Keratinocyte (primary cell): ENCODE results near the gene SLC9A3.

ENCODE experiments used
- EZH2 ChIP-seq: IDR thresholded peaks from one replicate; pipeline ENCODE4 v1.6.1; 2012; ENCODE audit warnings: inconsistent platforms, mild to moderate bottlenecking, low read length, moderate library complexity
- TF ChIP-seq, protein P1 (sequence below), 3 experiments: IDR thresholded peaks in 1 of 3; conservative IDR thresholded peaks in 1 of 3; optimal IDR thresholded peaks in 1 of 3; 2 replicates in 2 of 3; 3 replicates in 1 of 3; pipeline versions ENCODE3 to v1.5.1; 2011; ENCODE audit warnings: low read length in 3 of 3, mild to moderate bottlenecking in 3 of 3, moderate library complexity in 2 of 3, control low read depth in 1 of 3, inconsistent platforms in 1 of 3; ENCODE audit not compliant: insufficient read depth in 2 of 3; ENCODE audit errors: extremely low read depth in 1 of 3

DNA sequence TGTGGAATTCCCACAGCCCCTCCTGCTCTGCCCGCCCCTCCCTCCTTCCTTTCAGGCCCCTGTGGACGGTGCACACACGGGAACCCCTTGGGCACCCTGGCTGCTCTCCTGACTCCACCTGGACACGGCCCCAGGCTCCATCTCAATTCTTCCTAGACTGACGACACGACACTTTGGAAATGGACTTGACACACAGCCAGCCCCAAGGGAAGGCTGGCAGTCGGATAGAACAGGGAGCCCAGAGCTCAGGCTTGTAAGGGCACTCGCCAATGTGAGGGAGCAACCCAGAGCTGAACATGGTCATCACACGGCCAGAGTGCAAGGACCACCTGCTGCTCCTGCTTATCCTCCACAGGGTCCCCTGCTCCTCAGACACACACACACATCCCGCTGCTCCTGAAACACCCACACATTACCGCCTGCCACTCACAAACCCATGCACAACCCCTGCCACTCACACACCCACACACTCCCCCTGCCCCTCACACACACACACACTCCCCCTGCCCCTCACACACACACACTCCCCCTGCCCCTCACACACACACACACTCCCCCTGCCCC lies 8.9 kb downstream of the SLC9A3 start:
- TF ChIP-seq, protein P1, sequence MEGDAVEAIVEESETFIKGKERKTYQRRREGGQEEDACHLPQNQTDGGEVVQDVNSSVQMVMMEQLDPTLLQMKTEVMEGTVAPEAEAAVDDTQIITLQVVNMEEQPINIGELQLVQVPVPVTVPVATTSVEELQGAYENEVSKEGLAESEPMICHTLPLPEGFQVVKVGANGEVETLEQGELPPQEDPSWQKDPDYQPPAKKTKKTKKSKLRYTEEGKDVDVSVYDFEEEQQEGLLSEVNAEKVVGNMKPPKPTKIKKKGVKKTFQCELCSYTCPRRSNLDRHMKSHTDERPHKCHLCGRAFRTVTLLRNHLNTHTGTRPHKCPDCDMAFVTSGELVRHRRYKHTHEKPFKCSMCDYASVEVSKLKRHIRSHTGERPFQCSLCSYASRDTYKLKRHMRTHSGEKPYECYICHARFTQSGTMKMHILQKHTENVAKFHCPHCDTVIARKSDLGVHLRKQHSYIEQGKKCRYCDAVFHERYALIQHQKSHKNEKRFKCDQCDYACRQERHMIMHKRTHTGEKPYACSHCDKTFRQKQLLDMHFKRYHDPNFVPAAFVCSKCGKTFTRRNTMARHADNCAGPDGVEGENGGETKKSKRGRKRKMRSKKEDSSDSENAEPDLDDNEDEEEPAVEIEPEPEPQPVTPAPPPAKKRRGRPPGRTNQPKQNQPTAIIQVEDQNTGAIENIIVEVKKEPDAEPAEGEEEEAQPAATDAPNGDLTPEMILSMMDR (optimal IDR thresholded peaks at IDR 0.05 in 1 of 3, IDR thresholded peaks at IDR 0.05 in 1 of 3, conservative IDR thresholded peaks at IDR 0.05 in 1 of 3; ENCODE audit: extremely low read depth in 1 of 3, insufficient read depth in 2 of 3, low read length in 3 of 3): no peak
- TF ChIP-seq EZH2: no peak
